AG08396 (cell line): ENCODE measurements around the gene FFAR1.
A peak's percentile ranks its signal among the peaks of the same experiment; 100 is the strongest.

Experiments
- DNase-seq: peaks from one replicate; pipeline ENCODE4 v3.0.0; 2012; ENCODE audit warnings: low spot score, mixed read lengths

The FFAR1 gene

DNA sequence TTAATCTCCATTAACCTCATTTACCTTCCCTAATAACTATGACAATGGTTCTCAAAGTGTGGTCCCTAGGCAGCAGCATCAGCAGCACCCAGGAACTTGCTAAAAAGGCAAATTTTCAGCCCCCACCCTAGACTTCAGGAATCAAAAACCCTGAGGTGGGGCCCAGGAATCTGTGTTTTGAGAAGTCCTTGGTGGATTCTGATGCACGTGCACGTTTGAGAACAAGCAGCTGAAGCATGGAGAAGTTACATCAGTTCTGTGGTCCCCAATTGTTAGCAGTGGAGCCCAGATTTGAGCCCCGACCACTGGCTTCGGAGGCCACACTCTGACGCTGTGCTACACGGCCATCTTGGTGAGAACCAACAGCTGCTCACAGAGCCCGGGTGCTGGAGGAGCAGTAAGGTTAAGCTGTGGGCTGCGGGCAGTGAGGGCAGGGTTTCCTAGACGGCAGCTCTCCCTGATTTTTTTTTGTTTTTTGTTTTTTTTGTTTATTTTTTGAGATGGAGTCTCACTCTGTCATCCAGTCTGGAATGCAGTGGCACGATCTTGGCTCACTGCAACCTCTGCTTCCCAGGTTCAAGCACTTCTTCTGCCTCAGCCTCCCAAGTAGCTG, 32.7 kb upstream of the FFAR1 start:
- DNase-seq = no peak

DNA sequence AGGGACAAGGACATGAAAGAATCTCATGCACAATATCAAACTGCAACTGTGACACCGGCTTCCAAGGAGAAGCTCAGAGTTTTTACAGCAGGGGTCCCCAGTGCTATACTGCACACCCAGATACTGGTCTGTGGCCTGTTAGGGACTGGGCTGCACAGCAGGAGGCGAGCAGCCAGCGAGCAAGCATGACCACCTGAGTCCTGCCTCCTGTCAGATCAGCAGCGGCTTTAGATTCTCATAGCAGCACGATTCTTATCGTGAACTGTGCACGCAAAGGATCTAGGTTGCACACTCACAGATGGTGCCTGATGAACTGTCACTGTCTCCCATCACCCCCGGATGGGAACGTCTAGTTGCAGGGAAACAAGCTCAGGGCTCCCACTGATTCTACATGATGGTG, 31.8 kb upstream of the FFAR1 start:
- no peak for DNase-seq

DNA sequence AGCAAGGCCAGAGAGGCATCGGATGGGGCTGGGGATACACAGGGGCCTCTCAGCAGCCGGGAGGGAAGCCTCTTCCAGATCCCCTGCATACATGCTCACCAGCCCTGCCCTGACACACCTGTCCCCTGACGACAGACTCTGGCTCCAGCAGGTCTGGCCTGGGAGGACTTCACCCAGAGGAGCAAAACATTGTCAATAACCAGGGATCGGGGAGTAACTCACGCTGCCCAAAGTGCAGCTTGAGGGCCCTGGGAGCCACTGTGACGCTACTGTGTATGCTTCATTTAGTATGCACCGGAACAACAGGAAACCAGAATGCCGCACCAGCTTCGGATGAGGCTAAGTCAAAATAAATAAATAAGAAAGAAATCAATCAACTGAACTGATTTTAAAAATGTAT, 31.1 kb upstream of the FFAR1 start:
- DNase-seq = no peak

DNA sequence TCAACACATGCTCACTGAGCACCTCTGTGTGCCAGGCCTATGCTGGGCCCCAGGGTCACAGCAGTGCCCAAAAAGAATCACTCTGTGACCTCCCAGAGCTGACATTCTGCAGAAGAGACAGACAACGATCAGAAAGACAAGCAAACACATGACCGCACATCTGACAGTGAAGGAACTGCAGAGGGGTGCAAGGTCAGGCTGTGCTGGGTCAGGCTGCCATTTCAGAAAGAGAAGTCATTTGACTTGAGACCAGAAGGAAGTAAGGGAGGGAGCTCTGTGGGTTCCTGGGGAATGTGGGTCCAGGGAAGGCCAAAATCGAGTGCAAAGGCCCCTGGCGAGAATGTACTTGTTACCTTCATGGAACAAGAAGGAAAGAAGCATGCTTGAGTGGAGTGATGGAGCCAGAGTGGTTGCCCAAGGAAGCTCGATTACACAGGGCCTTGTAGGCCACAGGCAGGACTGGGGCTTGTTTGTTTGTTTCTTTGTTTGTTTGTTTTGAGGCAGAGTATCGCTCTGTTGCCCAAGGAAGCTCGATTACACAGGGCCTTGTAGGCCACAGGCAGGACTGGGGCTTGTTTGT, 30.1 kb upstream of the FFAR1 start:
- no peak for DNase-seq

DNA sequence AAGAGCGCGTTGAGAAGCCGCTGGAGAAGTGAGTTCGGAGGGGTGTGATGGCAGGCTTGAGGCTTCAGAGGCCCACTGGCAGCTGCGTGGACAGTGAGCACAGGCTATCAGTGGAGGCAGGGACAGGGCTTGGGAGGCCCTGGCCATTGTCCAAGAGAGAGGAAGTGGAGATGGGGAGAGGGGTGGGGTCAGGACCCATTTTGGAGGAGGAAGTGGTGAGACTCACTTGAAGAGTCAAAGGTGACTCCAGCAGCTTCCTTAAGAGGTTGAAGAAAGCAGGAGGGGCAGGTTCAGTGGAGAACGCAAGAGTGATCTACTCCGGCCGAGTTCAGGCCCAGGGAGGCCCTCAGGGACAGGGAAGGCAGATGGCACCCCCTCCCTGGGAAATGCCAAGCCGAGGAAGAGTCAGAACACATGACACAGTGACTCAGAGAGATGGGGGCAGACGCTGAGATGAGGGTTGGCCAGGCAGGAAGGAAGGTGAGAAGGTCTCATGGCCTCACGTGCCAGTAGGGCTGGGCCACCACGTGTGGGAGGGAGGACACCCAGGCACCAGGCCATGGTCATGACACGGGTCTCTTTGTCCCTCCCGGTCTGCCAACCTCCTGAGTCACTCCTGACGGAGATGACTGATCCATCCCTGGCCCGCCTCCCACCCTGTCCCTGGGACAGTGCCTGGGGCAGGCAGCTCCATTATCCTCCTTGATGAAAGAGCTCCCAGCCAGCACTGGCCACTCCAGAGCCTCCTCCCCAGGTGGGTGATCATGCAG, 28.8 kb upstream of the FFAR1 start:
- peak; percentile 72 for DNase-seq

DNA sequence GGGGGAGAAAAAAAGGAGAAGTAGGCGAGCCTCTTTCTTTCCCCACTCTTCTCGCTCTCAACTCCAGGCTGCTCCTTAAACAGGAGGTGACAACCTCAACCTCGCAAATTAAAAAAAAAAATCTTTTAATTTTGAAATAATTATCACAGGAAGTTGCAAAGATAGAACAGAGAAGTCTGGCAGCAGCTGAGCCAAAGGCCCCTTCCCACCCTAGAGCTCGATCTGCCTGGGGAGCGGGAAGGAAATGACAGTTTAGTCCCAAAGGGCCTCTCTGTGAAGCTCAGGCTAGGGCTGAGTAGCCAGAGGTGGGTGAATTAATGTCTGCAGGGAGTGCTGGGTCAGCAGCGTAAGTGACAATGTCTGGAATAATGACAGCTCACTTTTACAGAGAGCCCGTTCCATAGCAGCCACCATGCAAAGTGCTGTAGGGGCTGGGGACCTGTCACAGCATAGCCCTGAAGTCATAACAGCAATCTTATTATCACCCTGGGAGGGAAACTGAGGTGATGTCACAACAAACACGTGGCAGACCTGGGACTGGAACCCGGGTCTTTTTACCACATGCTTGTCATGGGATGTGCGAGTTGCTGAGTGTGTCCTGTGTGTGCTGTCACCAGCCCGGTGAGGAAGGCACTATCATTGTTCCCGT, 27.5 kb upstream of the FFAR1 start:
- no peak for DNase-seq

DNA sequence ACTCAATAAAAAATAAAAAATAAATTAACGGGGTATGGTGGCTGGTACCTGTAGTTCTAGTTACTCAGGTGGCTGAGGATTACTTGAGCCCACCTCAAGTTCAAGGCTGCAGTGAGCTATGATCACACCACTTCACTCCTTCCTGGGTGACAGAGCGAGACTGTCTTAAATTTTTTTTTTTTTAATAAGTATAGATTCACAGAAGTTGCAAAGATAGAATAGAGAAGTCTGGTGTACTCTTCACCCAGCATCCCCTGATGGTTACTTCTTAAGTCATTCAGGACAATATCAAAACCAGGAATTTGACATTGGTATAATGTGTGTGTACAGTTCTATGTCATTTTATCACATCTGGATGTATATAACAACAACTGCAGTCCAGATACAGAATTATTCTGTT, 26.4 kb upstream of the FFAR1 start:
- no peak for DNase-seq

DNA sequence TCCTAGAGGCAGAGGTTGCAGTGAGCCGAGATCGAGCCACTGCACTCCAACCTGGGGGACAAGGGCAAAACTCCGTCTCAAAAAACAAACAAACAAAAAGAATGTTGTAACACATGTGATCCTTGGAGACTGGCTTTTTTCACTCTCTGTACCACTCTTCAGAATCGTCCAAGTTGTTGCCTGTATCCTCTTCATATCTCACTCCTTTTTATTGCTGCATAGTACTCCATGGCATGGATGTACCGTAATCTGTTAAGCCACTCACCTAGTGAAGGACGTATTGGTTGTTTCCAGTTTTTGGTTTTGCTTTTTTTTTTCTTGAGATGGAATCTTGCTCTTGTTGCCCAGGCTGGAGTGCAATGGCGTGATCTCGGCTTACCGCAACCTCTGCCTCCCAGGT, 25.7 kb upstream of the FFAR1 start:
- no peak for DNase-seq

DNA sequence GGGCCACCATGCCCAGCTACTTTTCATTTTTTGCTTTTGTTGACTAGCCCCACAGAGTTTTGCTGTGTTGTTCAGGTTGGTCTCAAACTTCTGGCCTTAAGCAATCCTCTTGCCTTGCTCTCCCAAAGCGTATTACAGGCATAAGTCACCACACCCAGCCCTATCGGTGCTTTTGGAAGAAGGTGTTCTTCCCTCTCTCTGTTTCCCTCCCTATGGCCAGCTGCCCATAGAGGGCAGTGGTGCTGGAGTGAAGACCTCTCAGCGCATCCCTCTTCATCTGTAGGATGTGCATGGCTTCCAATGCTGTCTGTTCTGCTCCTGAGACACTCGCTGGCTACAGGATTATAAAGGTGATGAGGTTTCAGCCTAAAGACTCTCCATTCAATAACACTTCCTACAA, 20.1 kb upstream of the FFAR1 start:
- DNase-seq = no peak

DNA sequence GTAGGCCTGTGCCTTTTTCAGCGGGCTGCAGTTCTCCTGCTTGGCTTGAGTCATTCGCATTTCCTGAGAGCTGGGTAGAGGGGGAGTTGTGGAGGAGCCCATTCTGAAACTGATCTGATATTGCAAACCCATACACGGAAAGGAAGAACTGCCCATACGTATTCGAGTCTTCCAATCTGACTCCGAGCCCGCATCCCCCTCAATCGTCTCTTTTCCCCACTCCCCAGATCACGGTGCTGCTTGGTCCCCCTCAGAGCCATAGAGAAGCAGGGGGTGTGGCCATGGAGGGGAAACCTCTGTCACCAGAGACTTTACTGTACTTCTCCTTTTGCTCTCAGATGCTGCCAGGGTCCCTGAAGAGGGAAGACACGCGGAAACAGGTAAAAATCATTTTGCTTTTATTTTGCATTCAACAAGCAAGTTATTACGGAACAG, 18.8 kb upstream of the FFAR1 start, which contains the start of gene CD22:
CD22 (plus strand) TSS at position 337 of the 435 bp plus-strand sequence. CDS start 2,854 bp downstream, outside the sequence.
- no peak for DNase-seq

DNA sequence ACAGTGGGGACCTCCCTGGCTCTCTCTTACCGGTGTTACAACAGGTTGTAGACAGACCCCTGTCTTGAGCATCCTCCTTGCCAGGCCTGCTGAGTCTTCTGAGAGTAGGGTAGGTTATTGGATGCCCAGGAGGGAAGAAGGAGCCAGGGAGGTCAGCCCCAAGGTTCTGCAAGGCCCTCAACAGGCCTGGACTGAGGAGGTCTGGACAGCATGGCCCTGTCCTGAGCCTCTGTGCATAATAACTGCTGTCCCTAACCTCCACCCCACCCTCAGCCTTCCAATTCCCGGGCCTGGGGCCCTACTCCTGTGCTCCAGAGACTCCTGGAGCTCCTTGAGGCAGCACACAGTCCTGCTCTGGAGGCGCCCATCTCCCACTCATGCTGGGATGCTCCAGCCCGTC, 18.4 kb upstream of the FFAR1 start:
- DNase-seq = no peak

DNA sequence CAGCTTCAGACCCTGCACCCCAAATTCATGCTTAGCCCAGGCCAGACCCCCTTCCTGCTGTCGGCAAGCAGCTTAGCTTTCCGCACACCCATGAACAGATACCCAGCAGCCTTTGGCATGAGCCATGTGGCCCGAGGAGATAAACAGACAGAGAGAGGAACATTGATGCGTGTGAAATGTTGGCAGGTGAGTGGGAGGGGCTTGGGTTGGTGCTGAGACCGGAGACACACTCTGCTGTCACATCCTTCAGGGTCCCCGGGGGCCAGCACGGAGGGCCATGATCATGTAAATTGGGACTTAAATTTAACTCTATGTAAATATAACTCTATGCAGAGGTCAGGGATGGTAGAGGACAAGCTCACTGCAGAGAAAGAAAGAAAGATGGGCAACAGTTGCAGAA, 17.2 kb upstream of the FFAR1 start:
- DNase-seq = no peak

DNA sequence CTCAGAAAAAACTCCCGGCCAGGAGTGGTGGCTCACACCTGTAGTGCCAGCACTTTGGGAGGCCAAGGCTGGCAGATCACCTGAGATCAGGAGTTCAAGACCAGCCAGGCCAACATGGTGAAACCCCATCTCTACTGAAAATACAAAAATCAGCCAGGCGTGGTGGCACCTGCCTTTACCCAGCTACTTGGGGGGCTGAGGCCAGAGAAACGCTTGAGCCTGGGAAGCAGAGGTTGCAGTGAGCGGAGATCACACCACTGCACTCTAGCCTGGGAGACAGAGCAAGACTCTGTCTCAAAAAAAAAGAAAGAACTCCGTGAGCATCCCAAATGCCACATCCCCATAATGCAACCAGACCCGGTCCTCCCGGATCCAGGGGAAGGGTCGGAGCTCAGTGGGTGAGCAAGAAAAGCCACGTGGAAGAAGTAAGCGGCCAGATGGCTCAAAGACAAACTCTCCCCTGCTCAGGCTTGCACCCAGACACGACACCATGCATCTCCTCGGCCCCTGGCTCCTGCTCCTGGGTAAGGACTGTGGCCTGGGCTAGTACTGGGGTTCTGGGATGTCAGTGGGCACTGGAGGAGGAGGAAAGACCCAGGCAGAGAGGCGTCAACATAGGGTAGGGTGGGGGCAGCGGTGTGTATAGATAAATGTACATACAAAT, 16.0 kb upstream of the FFAR1 start:
- no peak for DNase-seq

DNA sequence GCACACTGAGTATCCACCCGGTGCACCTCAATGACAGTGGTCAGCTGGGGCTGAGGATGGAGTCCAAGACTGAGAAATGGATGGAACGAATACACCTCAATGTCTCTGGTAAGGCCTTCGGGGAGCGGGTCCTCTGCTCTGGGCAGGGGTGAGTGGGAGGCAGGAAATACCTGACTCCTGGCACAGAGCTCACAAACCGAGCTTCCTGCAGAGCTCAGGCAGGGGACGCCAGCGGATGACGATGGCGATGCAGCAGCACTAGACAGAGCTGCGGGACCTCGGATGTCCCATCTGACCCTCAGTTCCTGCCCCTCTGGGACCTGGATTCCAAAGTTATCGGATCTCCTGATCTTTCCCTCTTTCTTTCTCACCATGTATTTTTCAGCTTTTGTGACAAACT, 14.9 kb upstream of the FFAR1 start:
- DNase-seq = no peak

DNA sequence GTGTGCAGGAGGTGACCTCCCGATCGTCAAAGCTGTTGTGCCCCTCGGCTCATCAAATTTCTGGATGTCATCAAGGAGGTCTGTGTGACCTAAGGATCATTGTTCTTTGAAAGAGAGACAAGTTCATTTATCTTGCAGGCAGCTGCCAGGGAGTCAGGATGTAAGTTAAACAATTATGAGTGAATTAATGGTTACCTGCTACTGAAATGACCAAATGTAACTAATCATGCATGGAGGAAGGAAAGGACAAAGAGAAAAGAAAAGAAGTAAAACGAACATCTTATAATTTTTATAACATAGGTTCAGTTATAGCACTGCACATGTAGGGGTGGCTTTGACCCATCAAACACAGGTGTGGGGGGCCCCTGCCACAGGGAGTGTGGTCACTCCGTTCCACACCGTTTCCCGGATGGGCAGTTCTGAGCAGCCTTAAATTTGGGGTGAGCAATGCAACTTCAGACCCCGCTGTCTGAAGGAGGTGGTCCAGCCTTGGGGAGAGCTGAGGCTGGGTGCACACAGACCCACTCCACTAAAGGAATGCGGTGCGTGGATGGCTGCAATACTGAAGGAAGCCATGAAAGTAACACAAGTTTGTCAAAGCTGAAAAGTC, 13.5 kb upstream of the FFAR1 start:
- DNase-seq = no peak

DNA sequence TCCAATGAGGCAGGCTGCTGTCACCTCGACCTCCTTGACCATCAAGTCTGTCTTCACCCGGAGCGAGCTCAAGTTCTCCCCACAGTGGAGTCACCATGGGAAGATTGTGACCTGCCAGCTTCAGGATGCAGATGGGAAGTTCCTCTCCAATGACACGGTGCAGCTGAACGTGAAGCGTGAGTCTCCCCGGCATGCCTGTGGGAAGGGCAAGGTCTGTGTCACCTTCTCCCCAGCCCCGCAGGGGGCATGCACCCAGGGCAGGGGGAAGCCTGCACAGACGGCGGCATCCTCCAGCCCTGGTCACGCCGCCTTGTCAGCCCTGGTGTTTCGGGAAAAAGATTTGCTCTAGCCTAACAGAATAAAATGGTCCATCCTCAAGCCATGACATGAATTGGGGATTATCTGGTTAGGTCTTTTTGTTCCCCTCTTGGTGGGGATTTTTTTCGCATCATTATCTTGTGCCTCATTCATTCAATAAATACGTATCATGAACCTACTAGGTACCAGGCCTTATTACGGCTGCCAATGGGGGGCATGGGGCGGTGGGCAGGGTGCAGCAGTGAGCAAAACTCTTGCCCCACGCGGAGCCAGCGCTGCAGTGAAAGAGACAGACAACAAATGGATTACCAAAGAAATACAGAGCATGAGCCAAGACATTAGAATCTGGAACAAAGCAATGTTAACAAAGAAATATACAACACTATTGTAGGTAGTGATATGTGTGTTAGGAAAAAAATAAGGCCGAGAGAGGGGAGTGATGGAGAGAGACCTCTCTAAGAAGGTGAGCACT, 11.3 kb upstream of the FFAR1 start:
- DNase-seq = no peak

DNA sequence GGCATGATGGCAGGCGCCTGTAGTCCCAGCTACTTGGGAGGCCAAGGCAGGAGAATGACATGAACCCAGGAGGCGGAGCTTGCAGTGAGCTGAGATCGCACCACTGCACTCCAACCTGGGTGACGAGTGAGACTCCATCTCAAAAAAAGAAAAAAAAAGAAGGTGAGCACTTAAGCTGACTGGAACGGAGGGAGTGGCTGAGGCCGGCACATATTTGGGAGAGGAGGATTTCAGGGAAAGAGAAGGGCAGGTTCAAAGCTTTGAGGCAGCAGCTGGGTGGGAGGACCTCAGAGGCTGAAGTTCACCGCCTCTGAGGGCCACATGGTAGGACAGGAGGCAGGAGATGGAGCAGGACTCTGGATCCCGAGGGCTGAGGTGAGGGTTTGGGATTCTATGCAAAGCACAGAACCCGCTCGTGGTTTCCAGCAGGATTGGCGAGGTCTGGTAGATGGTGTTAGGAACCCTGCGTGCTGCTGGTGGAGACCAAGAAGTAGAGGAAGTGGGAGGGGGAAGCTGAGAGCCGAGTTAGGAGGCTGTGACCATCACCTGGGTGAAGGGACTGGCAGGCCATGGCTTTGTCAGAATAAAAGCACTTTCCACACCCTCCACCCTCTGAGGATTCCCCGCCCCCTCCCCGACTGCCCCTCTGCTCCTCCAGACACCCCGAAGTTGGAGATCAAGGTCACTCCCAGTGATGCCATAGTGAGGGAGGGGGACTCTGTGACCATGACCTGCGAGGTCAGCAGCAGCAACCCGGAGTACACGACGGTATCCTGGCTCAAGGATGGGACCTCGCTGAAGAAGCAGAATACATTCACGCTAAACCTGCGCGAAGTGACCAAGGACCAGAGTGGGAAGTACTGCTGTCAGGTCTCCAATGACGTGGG, 10.4 kb upstream of the FFAR1 start:
- no peak for DNase-seq

DNA sequence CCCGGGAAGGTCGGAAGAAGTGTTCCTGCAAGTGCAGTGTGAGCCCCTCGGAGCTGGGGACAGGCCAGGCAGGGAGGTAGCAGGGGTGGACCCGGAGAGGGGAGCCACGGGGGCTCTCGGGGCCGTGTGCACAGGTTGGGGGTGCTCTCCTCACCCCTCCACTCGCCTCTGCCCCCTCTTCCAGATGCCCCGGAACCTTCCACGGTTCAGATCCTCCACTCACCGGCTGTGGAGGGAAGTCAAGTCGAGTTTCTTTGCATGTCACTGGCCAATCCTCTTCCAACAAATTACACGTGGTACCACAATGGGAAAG, 9.8 kb upstream of the FFAR1 start:
- no peak for DNase-seq

DNA sequence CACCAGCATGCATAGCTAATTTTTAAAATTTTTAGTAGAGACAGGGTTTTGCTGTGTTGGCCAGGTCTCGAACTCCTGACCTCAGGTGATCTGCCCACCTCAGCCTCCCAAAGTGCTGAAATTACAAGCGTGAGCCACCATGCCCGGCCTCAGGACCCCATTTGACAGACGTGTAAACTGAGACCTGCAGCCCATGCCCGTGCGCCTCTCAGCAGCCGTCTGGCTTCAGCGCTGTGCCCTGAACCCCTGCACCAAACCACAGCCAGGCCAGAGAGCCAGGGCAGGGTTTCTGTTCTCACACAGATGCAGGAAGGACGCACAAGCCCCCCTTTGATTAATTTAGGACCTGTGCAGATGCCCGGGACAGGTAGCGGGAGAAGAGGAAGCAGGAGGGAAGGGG, 7.3 kb upstream of the FFAR1 start:
- DNase-seq = no peak

DNA sequence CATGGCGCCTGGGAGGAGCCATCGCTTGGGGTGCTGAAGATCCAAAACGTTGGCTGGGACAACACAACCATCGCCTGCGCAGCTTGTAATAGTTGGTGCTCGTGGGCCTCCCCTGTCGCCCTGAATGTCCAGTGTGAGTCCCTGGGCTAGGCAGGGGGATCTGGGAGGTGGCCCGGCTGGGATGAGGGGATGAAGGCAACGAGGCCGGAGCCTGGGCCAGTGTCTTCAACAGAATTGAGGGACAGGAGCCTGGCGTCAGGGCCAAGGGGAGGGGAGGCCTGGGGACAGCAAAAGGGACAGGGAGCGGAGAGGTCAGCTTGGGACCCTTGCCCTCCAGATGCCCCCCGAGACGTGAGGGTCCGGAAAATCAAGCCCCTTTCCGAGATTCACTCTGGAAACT, 6.7 kb upstream of the FFAR1 start:
- DNase-seq = no peak
